Vagina (tissue), 2 donors: ENCODE measurements around the gene SEMA3B.

Experiments
- POLR2A ChIP-seq, 2 donors: fragments of 450-650 bp; IDR thresholded peaks; one replicate each; pipeline ENCODE4 v1.6.1; 2017; ENCODE audit warnings: antibody characterized with exemption in 2 of 2, mild to moderate bottlenecking in 2 of 2, moderate library complexity in 2 of 2
- POLR2AphosphoS5 ChIP-seq, 2 donors: sonication (generic); formaldehyde crosslinking; IDR thresholded peaks; one replicate each; pipeline ENCODE4 v1.9.0; 2017; ENCODE audit warnings: antibody characterized with exemption in 2 of 2, mild to moderate bottlenecking in 2 of 2, low read depth in 1 of 2; ENCODE audit not compliant: insufficient read depth in 1 of 2
- TF ChIP-seq, protein P1 (sequence below), 3 experiments: fragments of 450-650 bp in 2 of 3; fragments of 200-600 bp in 1 of 3; sonication (generic) in 1 of 3; IDR thresholded peaks; one replicate each; pipeline ENCODE4 v1.5.1; 2017 to 2019; ENCODE audit warnings: antibody characterized with exemption in 3 of 3, mild to moderate bottlenecking in 2 of 3, moderate library complexity in 2 of 3

DNA sequence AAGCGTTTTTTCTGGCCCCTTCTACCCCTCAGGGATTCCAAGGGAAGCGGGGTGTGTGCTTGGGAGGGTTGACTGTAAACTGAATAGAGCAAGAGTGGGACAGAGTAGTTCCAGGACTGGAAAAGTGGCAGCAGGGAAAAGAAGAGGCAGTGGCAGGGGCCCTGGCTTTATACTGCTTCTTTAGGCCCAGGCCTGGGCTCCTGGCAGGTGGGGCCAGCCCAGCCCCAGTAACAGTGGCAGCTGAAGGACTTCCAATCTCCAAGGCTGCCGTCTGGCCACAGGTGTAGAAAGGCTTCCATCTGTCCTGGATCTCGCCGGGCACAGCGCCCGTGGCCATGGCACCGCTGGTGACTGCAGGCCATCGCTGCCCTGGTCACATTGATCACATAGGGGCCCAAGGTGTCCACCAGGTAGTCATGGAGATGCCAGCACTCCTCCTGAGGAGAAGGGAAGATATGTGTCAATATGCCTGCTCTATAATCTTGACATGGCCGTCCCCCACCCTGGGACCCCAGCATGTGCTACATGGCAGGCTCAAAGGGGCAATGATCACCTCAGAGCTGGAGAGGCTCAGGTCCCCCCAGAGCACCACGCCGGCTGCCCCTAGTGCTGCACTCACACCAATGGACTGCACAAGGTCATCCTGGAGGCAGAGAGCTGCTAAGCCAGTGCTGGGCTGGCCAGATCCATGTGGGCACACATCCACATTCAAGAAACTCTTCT, 24.3 kb downstream of the SEMA3B start:
- TF ChIP-seq, protein P1, sequence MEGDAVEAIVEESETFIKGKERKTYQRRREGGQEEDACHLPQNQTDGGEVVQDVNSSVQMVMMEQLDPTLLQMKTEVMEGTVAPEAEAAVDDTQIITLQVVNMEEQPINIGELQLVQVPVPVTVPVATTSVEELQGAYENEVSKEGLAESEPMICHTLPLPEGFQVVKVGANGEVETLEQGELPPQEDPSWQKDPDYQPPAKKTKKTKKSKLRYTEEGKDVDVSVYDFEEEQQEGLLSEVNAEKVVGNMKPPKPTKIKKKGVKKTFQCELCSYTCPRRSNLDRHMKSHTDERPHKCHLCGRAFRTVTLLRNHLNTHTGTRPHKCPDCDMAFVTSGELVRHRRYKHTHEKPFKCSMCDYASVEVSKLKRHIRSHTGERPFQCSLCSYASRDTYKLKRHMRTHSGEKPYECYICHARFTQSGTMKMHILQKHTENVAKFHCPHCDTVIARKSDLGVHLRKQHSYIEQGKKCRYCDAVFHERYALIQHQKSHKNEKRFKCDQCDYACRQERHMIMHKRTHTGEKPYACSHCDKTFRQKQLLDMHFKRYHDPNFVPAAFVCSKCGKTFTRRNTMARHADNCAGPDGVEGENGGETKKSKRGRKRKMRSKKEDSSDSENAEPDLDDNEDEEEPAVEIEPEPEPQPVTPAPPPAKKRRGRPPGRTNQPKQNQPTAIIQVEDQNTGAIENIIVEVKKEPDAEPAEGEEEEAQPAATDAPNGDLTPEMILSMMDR (IDR thresholded peaks at IDR 0.05) = no peak
- TF ChIP-seq POLR2AphosphoS5 (IDR thresholded peaks at IDR 0.05; ENCODE audit: insufficient read depth in 1 of 2, low read depth in 1 of 2) = no peak
- TF ChIP-seq POLR2A (IDR thresholded peaks at IDR 0.05) = no peak
